ENCODE results near the gene C11orf91. TPM values are rescaled to one million over a fixed set of nuclear protein-coding genes. Genes with fewer than 3 reads are reported as not detected.
A peak's percentile ranks its signal among the peaks of the same experiment; 100 is the strongest.
"Not testable (repeated sequence)": the region's sequence is repeated elsewhere in the genome, so short reads cannot be mapped to it uniquely, and the experiment has no call there.

Gene C11orf91
- total RNA-seq, 1 experiment from 2014 or later = not detected

GRCh38 chr11:33682446-33682845, 18.2 kb downstream of the C11orf91 start:
- Histone ChIP-seq H3K4me1 (replicated peaks; ENCODE audit: insufficient read depth) (peaks cover 3% of the 10 kb centered on the region), H3K27me3 (ENCODE audit: insufficient read depth, low read depth) (no peaks in the 10 kb centered on the region), H3K4me2 (no peak overlapping the region), H3K36me3 (ENCODE audit: low read depth) (no peaks in the 10 kb centered on the region), H3F3A (ENCODE audit: insufficient read depth, low read depth) (peaks cover 4% of the 10 kb centered on the region; the same call in 1 of the 2 replicates), H3K27ac (peak overlapping the region; percentile 19; the same call in 1 of the 2 replicates), H3K79me2 (ENCODE audit: low read depth) (no peaks in the 10 kb centered on the region), H3K9me3 (ENCODE audit: insufficient read depth, low read depth) (0 out of 2 replicates have a peak, but pooled peaks cover 12% of the 10 kb centered on the region), H3K4me3 (no peak overlapping the region), H4K20me1 (ENCODE audit: insufficient read depth) (no peaks in the 10 kb centered on the region), H3K9me2 (ENCODE audit: insufficient read depth) (no peaks in the 10 kb centered on the region), H2AFZ (no peak overlapping the region)
- DNase-seq = peak; percentile 29 to 67
- intact Hi-C loops (cut with micrococcal nuclease; ENCODE audit: unreplicated experiment) = no loop called here
- TF ChIP-seq CTCF (conservative IDR thresholded peaks at IDR 0.05) (peak; percentile 47), EZH2 (IDR thresholded peaks at IDR 0.05; ENCODE audit: low read depth) (no peak)
- POLR2A ChIA-PET (ENCODE audit: unreplicated experiment) = no interaction called here
- CTCF ChIA-PET = interaction anchor here (0.6 kb wide), 1 partner anchor 72 kb away, joined by 5 read pairs; no protein-coding TSS in a partner anchor
- no TSS peak for BruUV-seq (replicated peaks)

DNA sequence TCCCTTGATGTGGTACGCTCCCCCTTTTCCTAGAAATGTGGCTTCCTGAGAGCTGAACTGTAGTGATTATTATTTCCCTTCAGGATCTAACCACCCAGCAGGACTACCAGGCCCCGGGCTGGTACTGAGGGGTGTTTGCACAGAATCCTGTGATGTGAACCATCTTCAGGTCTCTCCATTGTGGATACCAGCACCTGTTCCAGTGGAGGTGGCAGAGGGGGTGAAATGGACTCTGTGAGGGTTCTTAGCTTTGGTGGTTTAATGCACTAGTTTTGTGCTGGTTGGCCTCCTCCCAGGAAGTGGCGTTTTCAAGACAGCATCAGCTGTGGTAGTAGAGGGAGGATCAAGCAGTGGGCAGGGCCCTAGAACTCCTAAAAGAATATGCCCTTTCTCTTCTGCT, 18.6 kb downstream of the C11orf91 start:
- 0 out of 2 replicates have a peak, but pooled peaks cover 9% of the 10 kb centered on the region for H3K9me3 ChIP-seq (ENCODE audit: insufficient read depth, low read depth)
- H3K4me3 ChIP-seq = no peak overlapping the region
- CTCF ChIA-PET = no interaction called here
- H3K36me3 ChIP-seq (ENCODE audit: low read depth) = no peaks in the 10 kb centered on the region
- H3K4me1 ChIP-seq (replicated peaks; ENCODE audit: insufficient read depth) = no peaks in the 10 kb centered on the region; the same call in 1 of the 2 replicates
- intact Hi-C loops (cut with micrococcal nuclease; ENCODE audit: unreplicated experiment) = no loop called here
- H3F3A ChIP-seq (ENCODE audit: insufficient read depth, low read depth) = no peaks in the 10 kb centered on the region; the same call in 1 of the 2 replicates
- H3K4me2 ChIP-seq = no peak overlapping the region
- no peaks in the 10 kb centered on the region for H3K79me2 ChIP-seq (ENCODE audit: low read depth)
- no peak overlapping the region for H3K27ac ChIP-seq
- BruUV-seq (replicated peaks) = no TSS peak
- no peak for DNase-seq
- no peak overlapping the region for H2AFZ ChIP-seq
- POLR2A ChIA-PET (ENCODE audit: unreplicated experiment) = no interaction called here
- TF ChIP-seq CTCF (conservative IDR thresholded peaks at IDR 0.05) (no peak), EZH2 (IDR thresholded peaks at IDR 0.05; ENCODE audit: low read depth) (no peak)
- no peaks in the 10 kb centered on the region for H3K9me2 ChIP-seq (ENCODE audit: insufficient read depth)
- no peaks in the 10 kb centered on the region for H4K20me1 ChIP-seq (ENCODE audit: insufficient read depth)
- H3K27me3 ChIP-seq (ENCODE audit: insufficient read depth, low read depth) = no peaks in the 10 kb centered on the region

DNA sequence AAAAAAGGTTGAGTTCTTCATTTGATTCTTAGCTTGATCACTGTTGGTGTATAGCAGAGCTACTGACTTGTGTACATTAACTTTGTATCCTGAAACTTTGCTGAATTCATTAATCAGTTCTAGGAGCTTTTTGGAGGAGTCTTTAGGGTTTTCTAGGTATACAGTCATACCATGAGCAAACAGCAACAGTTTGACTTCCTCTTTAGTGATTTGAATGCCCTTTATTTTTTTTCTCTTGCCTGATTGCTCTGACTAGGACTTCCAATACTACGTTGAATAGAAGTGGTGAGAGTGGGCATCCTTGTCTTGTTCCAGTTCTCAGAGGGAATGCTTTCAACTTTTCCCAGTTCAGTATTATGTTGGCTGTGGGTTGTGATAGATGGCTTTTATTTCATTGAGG, 22.0 kb downstream of the C11orf91 start:
- POLR2A ChIA-PET (ENCODE audit: unreplicated experiment) = interaction anchor here (0.7 kb wide), 1 partner anchor 42 kb away, joined by 5 read pairs; no protein-coding TSS in a partner anchor
- DNase-seq; H3F3A ChIP-seq (ENCODE audit: insufficient read depth, low read depth); H3K9me3 ChIP-seq (ENCODE audit: insufficient read depth, low read depth); H4K20me1 ChIP-seq (ENCODE audit: insufficient read depth); H3K36me3 ChIP-seq (ENCODE audit: low read depth); H3K4me2 ChIP-seq; H3K79me2 ChIP-seq (ENCODE audit: low read depth); H3K27me3 ChIP-seq (ENCODE audit: insufficient read depth, low read depth); H3K4me3 ChIP-seq; H3K27ac ChIP-seq; BruUV-seq (replicated peaks); H3K9me2 ChIP-seq (ENCODE audit: insufficient read depth); H2AFZ ChIP-seq; CTCF ChIA-PET; H3K4me1 ChIP-seq (replicated peaks; ENCODE audit: insufficient read depth); intact Hi-C loops (cut with micrococcal nuclease; ENCODE audit: unreplicated experiment): not testable (repeated sequence)
